ENCODE measurements around the gene ATP2C2. TPM values are rescaled to one million over a fixed set of nuclear protein-coding genes. Genes with fewer than 3 reads are reported as not detected.

Gene ATP2C2
- total RNA-seq, 1 donor: not detected

DNA sequence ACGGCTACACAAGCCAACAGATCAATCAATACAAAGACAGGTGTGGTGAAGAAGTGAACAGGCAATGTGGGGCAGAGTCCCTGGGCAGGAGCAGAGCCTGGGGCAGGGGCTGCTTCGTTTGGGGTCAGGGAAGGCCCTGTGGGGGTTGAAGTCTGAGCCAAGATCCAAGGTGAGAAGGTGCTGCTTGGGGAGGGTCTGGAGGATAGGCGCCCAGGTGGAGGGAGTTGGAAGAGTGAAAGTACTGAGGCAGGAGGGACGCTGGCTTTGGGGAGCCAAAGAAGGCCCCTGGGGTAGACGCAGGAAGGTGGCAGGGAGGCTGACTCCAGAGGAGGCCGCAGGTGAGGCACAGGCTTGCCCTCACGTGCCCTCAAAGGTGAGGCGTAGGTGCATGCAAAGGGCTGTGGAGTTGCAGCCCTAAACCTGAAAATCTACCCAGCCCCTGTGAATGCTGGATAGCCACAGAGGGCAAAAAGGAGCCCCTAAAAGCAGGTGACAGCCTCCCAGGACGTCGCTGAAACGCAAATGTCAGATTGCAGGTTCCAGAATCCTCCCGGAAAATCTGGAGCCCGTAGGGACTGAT lies 40.3 kb upstream of the ATP2C2 start:
- no peaks in the 10 kb centered on the region for H3K27me3 ChIP-seq (ENCODE audit: insufficient read depth, low read length)
- H2AFZ ChIP-seq (ENCODE audit: low read length): no peak overlapping the region
- H3K4me3 ChIP-seq (ENCODE audit: insufficient read depth, low read length): no peak overlapping the region
- DNase-seq (ENCODE audit: insufficient read length, low spot score, missing footprints): no peak
- peaks cover 2% of the 10 kb centered on the region for H4K20me1 ChIP-seq (ENCODE audit: insufficient read depth, low read length)
- TF ChIP-seq, protein P1, sequence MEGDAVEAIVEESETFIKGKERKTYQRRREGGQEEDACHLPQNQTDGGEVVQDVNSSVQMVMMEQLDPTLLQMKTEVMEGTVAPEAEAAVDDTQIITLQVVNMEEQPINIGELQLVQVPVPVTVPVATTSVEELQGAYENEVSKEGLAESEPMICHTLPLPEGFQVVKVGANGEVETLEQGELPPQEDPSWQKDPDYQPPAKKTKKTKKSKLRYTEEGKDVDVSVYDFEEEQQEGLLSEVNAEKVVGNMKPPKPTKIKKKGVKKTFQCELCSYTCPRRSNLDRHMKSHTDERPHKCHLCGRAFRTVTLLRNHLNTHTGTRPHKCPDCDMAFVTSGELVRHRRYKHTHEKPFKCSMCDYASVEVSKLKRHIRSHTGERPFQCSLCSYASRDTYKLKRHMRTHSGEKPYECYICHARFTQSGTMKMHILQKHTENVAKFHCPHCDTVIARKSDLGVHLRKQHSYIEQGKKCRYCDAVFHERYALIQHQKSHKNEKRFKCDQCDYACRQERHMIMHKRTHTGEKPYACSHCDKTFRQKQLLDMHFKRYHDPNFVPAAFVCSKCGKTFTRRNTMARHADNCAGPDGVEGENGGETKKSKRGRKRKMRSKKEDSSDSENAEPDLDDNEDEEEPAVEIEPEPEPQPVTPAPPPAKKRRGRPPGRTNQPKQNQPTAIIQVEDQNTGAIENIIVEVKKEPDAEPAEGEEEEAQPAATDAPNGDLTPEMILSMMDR (IDR thresholded peaks at IDR 0.05; ENCODE audit: extremely low read depth, low read depth, low read length): no peak
- H3K4me1 ChIP-seq (ENCODE audit: insufficient read depth, low read length): no peaks in the 10 kb centered on the region
- no peak overlapping the region for H3K27ac ChIP-seq (ENCODE audit: low read depth, low read length)
- no peaks in the 10 kb centered on the region for H3K9me3 ChIP-seq (ENCODE audit: low read depth, low read length)
- H3K4me2 ChIP-seq (ENCODE audit: insufficient read depth, low read length): no peak overlapping the region
- no peaks in the 10 kb centered on the region for H3K36me3 ChIP-seq (ENCODE audit: insufficient read depth, low read length)
- no peaks in the 10 kb centered on the region for H3K79me2 ChIP-seq (ENCODE audit: insufficient read depth, low read length)

DNA sequence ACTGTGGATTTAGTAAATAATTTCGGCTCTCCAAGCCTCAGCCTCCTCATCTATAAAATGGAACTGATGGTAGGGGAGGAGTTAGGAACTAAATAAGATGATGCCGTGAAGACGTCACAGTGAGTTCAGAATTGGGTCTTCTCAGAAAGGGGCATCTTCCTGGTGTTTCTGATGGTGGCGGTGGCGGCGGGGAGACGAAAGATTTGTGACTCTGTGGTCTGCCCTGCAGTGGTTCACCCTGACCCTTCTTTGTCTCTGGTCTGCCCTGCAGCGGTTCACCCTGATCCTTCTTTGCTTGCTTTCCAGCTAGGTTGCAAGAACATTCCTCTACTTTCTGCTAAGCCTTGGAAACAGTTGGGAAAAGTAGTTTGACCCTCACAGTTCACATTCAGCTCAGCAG lies 39.3 kb upstream of the ATP2C2 start:
- Histone ChIP-seq H3K36me3 (ENCODE audit: insufficient read depth, low read length) (no peaks in the 10 kb centered on the region), H3K9me3 (ENCODE audit: low read depth, low read length) (no peaks in the 10 kb centered on the region), H4K20me1 (ENCODE audit: insufficient read depth, low read length) (peaks cover 2% of the 10 kb centered on the region), H3K27me3 (ENCODE audit: insufficient read depth, low read length) (no peaks in the 10 kb centered on the region), H3K4me1 (ENCODE audit: insufficient read depth, low read length) (no peaks in the 10 kb centered on the region), H3K79me2 (ENCODE audit: insufficient read depth, low read length) (no peaks in the 10 kb centered on the region), H2AFZ (ENCODE audit: low read length) (no peak overlapping the region), H3K4me2 (ENCODE audit: insufficient read depth, low read length) (no peak overlapping the region), H3K4me3 (ENCODE audit: insufficient read depth, low read length) (no peak overlapping the region), H3K27ac (ENCODE audit: low read depth, low read length) (no peak overlapping the region)
- DNase-seq (ENCODE audit: insufficient read length, low spot score, missing footprints): no peak
- TF ChIP-seq, protein P1 (IDR thresholded peaks at IDR 0.05; ENCODE audit: extremely low read depth, low read depth, low read length): no peak

DNA sequence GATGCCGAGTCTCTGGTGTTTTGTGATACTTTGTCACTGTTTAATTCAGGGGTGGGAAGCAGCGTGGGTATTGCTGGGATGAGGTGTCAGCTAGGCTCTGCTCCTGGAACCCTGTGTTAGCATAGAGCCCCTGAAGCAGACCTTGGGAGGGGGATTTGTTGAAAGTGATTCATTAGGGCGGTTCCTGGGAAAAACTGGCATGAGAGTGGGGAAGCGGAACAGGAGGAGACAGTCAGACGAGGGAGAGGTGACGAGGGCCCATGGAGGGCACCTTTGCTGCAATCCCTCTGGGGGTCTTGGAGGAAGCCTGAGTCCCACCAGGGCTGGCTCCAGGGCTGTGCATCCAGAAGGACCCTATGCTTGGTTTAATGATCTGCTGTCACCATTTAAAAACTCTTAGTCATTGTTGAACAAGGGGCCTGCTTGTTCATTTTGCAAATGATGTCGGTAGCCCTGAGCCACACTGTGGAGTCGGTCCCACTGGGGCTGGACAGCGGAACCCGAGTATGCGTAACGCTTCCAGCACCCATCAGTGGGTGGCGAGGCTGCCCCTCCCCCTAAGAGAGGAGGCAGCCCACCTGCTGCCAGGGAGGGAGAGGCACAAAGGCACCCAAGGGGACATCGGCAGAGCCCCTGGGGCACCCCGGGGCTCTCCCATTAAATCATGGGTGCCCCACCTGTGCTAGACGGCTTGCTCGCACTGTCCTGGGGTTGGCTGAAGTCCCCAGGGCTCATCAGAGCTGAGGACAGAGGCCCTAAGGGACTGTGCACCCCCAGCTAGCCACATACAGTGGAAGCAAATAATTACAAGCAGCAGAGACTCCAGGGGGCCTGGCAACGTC lies 38.3 kb upstream of the ATP2C2 start:
- no peaks in the 10 kb centered on the region for H3K79me2 ChIP-seq (ENCODE audit: insufficient read depth, low read length)
- no peak for DNase-seq (ENCODE audit: insufficient read length, low spot score, missing footprints)
- H3K27me3 ChIP-seq (ENCODE audit: insufficient read depth, low read length): no peaks in the 10 kb centered on the region
- H4K20me1 ChIP-seq (ENCODE audit: insufficient read depth, low read length): peaks cover 2% of the 10 kb centered on the region
- no peak overlapping the region for H3K4me2 ChIP-seq (ENCODE audit: insufficient read depth, low read length)
- H3K27ac ChIP-seq (ENCODE audit: low read depth, low read length): no peak overlapping the region
- H3K4me3 ChIP-seq (ENCODE audit: insufficient read depth, low read length): no peak overlapping the region
- H2AFZ ChIP-seq (ENCODE audit: low read length): no peak overlapping the region
- H3K9me3 ChIP-seq (ENCODE audit: low read depth, low read length): no peaks in the 10 kb centered on the region
- no peaks in the 10 kb centered on the region for H3K4me1 ChIP-seq (ENCODE audit: insufficient read depth, low read length)
- no peaks in the 10 kb centered on the region for H3K36me3 ChIP-seq (ENCODE audit: insufficient read depth, low read length)
- TF ChIP-seq, protein P1 (IDR thresholded peaks at IDR 0.05; ENCODE audit: extremely low read depth, low read depth, low read length): no peak

DNA sequence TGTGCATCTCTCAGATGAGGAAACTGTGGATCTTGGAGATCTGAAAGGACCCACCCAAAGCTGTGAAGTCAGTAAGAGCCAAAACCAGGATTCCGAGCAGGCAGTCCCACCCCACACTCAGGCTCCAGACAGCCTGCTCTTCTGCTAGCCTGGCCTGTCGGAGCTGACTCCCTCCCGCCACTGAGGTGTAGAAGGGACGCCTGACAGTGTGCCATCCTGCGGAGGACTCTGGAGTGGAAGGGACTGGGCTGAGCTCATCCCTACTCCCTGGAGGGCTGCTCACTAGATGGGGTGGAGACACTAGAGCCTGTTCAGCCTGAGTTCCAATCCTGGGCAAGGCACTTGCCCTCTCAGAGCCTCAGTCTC lies 37.7 kb upstream of the ATP2C2 start:
- H3K4me2 ChIP-seq (ENCODE audit: insufficient read depth, low read length): no peak overlapping the region
- no peaks in the 10 kb centered on the region for H3K27me3 ChIP-seq (ENCODE audit: insufficient read depth, low read length)
- no peak for DNase-seq (ENCODE audit: insufficient read length, low spot score, missing footprints)
- H3K27ac ChIP-seq (ENCODE audit: low read depth, low read length): no peak overlapping the region
- TF ChIP-seq, protein P1 (IDR thresholded peaks at IDR 0.05; ENCODE audit: extremely low read depth, low read depth, low read length): no peak
- H4K20me1 ChIP-seq (ENCODE audit: insufficient read depth, low read length): peaks cover 2% of the 10 kb centered on the region
- no peaks in the 10 kb centered on the region for H3K79me2 ChIP-seq (ENCODE audit: insufficient read depth, low read length)
- H3K9me3 ChIP-seq (ENCODE audit: low read depth, low read length): no peaks in the 10 kb centered on the region
- H2AFZ ChIP-seq (ENCODE audit: low read length): no peak overlapping the region
- H3K36me3 ChIP-seq (ENCODE audit: insufficient read depth, low read length): no peaks in the 10 kb centered on the region
- no peaks in the 10 kb centered on the region for H3K4me1 ChIP-seq (ENCODE audit: insufficient read depth, low read length)
- H3K4me3 ChIP-seq (ENCODE audit: insufficient read depth, low read length): no peak overlapping the region

Measured in osteoblast (primary cell).